Measurements from ENCODE around the gene ALCAM.

ALCAM gene

DNA sequence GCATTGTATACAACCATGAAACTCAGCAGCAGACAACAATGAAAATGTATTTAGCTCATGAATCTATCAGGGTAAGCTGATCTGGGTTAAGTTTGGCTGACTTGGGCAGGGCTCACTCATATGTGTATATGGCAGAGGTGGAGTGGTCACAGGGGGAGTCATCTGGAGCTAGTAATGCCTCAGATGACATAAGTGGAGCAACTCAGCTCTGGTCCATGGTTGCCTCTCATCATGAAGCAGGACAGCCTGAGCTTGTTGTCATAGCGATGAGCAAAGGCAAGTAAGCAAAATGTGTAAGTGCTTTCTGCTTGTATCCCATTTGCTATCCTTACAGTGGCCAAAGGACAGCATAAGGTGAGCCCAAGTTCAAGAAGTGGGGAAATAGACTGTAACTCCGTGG lies 64.5 kb downstream of the ALCAM start:
- peak; percentile 62 for DNase-seq

DNA sequence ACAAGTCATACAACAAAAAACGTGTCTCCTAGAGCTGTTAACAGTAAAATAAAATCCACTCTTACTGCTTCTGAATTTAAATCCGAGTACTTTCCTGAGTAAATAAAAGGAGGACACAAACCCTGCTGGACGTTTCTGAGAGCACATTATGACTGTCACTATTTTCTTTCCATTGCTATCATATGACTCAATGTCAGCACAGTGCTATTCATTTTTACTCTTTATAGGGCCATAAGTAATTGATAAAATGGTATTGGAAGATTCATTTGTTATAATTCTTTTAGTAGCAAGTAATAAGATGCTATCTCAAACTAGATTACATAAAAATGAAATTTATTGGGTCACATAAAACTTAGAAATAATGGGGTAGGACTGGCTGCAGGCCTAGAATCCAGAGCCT lies 68.6 kb downstream of the ALCAM start:
- DNase-seq: no peak

DNA sequence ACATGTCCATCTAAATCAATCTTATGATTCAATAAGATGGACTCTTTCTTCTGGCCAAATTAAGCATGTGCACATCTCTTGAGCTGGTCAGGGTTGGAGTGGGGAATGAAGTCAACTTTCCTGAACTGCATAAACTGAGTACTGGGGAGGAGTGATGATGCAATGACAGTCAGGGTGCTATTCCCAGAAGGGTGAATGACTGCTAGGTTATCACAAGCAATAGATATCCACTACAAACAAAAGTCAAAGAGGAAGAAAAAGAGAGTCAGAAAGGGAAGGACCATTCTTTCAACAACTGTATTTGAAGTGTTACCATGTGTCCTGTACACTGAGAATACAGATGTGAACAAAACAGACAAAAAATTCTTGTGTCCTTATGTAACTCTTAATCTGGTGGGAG lies 70.0 kb downstream of the ALCAM start:
- no peak for DNase-seq

DNA sequence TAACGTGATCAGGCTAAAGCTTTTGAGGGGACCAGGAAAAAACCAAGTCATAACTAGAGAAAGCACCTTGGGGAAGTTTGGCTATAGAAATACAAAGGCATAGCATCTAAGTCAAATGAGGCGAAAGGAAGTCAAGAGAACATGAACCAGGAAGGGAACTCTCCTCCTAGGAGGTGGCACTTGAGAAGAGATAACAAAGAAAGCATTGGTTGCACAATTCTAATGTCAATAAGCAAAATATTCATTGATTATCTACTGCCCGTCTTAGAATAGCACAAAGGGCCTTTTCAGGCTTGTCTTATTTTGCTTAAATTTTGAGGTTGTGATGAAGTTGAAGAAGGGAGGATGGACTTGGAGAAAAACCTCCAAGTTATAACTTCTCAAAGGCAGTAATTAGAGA lies 73.4 kb downstream of the ALCAM start:
- DNase-seq: no peak

DNA sequence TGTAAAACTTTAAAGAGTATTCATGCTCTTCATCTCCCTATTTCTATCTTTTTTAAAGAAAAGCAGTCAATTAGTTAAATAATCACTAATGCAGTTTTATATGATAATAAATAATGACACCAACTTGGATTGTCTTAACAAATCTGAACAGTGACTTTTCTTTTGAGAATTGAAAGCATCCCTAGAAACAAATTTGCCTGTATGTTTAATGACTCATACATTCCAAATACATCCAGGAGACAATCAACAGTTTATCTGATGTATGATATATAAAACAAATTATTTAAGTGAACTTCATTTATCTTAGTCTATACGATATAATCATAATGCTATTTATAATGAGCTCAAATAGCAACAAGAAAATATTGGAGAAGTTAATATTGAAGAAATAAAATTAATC lies 78.0 kb downstream of the ALCAM start:
- DNase-seq: no peak

DNA sequence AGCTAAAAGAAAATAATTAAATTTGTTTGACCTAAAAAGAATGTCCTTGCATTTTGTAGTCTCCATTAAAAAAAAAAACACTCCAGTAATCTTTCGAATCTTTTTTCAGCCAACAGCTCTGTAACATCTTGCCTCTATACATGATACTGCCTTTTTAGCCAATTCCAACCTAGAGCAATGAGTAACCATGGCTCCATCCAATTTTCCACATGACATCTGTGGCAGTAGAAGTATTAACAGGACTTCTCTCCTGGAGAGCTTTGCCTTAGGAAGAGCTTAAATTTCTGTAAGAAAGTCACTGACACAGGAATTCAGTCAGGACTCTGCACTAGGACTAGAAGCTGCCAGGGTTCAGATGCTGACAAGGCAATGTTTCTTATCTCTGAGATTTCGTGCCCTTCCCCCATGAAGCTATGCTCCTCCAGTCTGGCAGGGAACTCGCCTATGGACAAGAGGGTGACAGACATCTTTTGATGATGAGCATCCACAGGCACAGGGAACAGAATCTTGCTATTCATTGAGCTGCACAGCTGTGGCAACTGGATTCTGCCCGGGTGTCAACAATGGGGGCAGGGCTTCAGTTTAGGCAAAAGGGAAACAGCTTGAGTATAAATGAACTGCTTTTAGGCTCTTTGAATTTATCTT lies 81.8 kb downstream of the ALCAM start:
- DNase-seq: no peak

DNA sequence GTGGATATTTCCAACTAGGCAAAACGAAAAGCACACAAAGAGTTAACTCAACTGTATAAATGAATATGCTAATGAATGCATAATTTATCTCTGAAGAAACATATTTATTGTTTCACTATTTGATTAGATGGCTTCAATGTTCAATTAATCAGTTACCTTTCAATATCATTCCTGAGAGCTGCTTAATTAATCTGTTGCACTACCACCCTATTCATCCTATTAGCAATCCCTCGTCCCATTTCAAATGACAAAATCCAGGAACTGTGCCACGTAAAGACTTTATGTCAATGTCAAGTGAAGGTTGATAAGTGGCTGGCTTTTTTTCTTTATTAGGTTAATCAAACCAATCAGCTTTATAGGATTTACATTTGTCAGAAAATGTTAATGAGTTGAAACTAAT lies 82.7 kb downstream of the ALCAM start:
- DNase-seq: no peak

DNA sequence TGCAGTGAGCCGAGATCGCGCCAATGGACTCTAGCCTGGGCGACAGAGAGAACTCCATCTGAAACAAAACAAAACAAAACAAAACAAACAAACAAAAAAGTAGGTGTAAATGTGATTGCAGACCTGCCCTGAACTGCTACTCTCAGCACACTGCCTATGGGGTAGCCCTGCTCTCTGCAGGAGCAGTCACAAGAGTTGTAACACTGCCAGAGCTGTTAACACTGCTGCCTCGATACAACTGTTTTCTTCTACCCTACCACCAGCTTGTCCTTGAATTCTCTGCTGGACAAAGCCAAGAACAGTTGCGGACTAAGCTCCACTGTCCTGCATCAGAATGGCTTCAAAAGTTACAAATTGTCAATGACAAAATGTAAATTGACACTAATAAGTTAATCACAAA lies 89.3 kb downstream of the ALCAM start:
- no peak for DNase-seq

DNA sequence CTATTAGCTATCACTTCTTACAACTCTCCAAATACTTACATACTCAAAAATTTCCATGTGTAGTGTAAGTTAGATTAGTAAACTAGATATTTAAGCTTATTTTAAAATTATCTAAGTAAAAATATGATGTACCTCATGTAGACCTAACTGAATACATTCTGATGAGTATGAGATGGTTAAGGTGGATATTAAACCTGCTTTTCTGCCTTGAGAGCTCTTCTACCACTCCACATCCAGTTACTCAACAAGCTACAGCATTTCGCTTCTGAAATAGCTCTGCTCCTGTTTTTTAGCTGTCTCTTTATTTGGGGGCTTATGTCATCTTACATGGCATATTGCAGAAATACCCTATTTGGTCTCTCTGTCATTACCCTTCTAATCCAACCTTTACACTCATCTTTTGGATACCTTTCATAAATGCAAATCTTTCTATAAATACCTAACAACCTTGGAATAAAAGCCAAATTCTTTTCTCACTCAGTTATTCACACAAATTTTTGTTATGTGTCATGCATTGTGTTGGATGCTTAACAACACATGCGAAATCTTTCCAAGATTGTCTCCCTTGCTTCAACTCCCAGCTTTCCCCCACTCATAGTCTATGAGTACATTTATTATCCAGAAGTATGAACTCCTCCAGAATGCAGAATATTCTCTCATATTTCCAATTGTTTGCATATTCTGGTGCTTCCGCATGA lies 92.0 kb downstream of the ALCAM start:
- no peak for DNase-seq

DNA sequence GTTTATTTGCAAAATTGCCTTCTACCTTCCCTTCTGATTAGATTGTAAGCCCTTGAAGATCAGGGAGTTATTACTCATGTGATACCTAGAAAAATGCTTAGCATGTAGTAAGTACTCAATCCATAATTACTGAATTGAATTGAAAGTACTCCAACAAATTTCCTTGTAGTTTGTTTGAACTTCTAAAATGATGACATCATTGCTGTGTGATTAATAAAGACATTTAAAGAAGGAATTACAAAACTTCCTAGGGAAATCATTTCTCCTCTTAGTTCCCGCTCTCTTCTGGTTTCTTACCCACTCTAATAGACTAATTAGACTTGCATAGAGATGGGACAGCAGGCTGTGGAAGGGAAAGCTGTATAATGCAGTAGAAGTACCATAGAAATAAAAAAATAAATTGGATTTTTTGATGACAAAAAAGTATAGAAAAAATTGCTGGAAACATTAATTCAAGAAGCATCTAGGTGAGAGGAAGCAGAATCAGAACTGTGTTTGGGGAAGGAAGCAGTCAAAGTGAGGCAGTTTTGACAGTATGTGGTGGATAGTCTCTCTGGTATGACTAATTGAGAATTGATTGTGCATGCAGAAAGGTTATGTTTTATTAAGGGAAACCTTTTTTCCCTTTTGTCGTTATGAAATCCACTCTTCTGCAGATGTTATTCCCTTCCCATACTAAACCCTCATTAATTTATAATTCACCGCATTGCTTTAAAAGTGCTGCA lies 93.0 kb downstream of the ALCAM start:
- DNase-seq: no peak

DNA sequence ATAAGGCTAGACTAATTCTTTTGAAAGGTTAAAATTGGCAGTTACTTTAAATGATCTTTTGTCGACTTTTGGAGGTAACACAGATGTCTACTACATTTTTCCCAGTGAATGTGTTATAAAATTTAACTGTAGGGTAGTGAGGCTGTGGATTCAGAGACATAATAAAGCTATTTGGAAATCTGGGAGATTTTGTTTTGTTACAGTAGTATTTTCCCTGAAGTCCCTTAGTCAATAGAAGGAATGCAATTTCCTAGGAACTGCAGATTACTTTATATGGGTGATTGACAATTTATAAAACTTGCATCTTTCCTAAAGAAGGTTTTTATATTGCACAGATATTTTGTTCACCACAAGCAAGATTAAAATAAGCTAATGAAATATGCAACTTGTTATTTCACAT lies 96.9 kb downstream of the ALCAM start:
- DNase-seq: no peak

DNA sequence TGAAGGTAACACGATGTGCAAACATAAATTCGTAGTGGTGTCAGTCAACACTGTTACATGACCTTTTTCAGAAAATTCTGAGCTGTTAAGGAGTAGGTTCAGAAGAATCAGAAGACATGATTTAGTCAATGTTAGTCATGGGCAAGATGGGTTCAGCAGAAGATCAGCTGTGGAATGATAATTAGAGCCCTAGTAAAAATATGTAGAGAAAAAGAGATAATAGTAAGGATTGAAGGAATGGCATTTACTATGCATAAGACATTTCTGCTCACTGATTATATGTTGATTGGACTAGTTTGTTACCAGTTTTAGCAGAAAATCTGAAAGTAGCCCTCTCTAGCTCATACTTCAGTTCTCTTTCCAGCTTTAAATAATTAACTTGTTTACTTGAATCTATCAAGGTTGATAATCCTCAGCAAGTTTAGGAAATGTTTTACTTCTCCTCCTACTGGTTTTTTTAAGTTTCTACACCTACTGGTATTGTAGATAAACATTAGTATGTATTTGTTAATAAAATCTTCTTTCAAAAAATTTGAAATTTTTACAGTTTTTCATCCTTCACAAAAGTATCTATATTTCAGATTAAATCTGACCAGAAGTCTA lies 98.6 kb downstream of the ALCAM start:
- DNase-seq: no peak

DNA sequence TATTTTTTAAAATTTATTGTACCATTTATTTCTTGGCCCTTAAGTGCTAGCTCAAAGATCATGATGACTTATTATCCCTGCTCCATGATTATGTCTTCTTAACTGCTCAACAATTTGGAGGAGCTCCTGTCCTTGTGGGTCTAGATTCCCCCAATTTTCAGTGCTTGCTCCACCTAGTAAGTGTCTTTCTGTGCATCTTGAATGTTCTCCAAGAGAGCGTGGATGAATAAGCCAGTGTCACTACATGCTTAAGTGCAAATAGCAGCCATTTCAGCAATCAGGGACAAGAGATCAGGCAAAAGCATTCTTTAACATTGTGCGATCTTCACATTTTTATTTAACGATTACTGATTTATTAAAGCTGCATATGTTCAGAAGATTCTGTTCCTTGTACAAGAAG lies 99.4 kb downstream of the ALCAM start:
- no peak for DNase-seq

DNA sequence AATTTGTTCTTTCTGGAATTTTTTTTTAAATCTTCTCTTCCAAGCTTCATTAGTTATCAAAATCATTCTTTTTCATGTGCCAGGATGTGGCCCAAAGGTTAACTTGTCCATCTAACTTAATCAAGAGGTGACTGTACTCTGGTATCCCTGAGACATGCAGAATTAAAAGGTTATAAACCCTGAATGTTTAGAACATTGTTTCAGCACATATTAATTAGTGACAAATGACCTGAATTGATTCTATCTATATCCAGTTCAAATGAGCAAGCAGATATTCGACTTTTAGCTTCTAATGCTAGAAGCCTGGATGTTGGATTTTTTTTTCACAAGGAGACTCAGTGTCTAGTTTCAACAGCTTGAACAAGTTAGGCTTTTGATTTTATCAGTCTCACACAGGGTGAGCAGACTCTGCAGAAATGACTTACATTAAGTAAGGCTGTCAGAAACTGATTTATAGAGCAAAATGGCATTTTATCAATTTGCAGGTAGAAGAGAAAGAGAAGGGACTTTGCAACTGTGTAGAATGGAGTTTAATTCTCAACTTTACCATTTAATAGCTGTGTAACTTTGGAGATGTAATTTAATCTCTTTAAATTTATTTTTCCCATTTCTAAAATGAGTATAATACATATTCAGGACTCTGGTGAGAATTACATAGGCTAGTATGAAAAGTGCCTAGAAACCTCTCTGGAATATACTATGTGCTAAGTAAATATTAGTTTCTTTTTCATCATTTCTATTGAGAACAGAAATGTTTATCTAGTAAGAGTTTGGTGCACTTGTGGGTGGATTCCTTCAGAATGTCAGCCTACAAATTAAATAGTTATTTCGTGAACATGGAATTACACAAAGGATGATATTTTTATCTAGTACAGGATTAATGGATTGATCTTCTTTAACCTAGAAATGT lies 100.0 kb downstream of the ALCAM start:
- DNase-seq: no peak

DNA sequence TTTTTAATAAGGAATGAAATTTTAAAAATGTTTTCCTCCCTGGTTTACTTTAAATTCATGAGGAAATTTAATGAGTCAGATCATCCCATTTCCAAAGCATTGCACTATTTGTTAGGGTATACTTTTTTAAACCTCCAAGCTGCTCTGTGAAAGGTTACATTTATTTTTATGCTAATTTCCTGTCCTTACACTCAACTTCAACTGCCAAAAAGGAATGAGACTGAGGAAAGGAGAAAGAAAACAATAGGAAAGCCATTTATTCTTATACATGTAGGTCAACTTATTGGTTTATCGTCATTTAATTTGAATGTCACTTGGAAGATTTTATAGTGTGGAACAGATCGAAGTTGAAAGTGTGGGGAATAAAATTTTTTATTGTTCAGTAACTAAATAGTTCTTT lies 104.1 kb downstream of the ALCAM start:
- DNase-seq: no peak

DNA sequence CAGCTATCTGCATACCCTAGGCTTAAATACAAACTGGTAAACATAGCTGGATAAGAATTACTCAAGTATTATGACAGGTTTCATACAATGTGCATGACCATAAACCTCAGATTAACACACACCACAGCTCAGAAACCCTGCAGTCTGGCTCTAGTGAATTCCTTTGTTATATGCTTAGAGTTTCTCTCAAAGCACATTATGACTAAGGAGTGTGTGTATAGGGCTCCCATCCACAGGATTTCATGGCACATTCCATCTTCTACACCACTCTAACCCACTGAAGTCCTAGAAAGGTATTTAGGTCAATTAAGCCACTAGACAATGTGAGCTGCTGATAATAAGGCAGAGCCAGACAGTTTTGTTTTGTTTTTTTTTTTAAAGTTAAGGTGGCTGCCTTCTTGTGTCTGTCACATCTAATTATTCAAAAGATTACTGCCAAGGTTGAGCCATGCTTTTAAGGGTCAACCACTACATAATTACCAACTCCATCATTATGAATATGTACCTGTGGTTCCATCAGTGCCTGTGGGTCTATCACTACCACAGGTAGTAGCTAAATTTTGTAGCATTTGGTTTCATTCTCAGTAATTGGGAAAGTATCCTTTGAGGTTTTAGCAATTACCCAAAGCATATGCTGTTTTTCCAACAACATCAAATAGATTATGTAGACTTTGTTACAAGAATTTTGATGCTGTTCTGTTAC lies 107.0 kb downstream of the ALCAM start:
- no peak for DNase-seq

DNA sequence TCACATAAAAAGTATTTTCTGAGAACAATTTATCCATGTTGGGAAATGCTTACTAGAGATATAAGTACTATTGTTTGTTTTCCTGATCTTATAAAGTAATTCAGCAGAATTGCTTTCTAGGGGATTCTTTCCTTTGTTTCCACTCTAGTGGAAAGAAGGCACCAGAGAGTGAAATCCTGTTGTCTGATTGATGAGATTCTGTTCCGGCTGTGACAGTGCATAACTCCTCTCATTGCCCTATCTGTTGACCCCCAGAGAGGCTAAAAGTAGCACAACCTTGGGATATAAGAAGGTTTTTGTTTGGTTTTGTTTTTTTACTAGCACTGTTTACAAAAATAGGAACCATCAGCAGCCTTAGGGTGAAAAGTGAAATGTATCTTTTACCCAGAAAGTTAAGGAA lies 114.1 kb downstream of the ALCAM start:
- DNase-seq: no peak

DNA sequence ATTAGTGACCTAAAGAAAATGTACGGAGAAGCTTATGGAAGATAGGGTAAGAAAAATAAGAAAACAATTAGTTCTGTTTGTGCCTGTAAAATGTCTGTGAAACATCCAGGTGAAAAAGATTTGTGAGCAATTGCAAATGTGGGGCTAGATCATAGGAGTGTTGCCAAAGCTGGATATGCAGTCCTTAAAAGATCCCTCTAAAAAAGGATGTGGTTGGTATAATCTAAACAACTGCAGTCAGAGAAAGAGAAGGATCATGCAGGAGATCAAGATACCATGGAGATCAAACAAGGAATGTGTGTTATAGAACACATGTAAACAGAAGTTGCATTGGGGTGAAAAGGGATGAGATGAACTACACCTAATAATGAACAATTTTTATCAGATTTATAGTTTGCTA lies 116.8 kb downstream of the ALCAM start:
- no peak for DNase-seq

DNA sequence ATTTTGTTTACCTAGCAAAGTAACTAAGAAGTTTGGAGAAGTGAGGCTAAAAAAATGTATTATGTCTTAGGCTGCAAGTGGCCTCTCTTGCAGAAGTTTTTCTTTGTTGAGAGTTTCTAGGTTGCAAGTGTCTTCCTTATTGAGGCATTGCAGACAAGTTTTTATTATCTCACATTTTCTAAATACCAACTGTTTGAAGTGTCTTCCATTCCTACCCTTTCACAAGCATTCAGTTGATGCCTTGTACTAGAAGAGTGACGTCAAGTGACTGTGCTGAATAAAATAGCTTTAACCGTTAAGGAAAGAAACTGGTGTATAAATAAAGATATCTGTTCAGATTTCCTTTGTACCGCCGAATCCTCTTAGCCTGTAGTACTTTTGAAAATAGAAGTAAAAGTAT lies 123.3 kb downstream of the ALCAM start:
- DNase-seq: no peak

DNA sequence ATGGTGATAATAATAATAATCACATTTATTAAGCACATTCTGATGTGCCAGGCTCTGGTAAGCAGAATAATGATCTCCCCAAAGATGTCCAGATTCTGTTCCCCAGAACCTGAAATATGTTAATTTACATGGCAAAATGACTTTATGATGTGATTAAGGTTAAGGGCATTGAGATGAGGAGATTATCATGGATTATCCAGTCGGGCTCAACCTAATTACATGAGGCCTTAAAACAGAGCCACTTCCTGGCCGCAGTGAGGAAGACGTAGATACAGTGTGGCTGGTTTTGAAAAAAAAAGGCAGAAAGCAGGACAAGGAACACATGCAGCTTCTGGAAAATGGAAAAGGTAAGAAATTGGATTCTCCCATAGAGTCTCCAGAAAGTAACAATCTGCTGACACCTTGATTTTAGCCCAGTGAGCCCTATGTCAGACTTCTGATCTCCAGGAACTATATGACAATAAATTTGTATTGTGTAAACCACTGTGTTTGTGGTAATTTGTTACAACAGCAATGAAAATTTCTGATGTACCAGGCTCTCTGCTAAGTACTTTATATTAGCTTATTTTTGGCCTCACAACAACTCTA lies 126.7 kb downstream of the ALCAM start:
- no peak for DNase-seq

DNA sequence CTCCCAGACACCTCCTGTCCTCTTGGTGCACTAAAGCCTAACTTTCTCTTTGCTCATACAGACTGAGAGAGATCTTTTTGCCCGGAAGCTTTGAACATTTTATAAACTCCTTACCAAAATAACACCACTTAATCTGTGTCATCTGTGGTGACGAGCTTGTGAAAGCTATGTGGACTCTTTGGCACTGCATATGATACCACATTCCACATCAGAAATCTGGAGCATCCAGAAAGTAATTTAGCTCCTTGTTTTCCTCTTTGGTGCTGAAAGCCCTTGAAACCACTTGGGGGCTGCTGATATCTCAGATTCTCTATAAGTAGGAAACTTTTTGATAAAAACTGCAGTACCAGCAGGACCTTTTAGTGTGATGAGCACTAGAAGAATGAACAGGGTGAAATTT lies 128.3 kb downstream of the ALCAM start:
- DNase-seq: no peak

DNA sequence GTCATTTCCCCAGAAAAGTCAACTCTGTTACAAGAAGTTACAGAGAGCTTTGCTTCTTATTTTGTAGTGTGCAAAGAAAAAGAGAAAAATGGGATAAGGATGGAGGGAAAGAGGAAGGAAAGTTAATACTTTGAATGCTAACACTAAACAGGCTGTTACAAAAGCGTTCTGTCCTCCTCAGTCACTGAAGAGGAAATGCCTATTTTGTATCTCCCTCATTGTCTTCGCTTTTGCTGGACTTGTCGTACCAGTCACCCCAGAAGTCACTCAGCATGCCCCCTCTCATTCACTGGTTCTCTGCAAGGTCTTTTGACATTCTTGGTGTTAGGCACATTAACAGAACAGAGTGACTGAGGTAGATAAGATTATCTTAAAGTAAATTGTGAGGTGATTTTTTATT lies 129.6 kb downstream of the ALCAM start:
- no peak for DNase-seq
